NK-92 (cell line): ENCODE data around the gene MID2.
"Not testable (repeated sequence)": the region's sequence is repeated elsewhere in the genome, so short reads cannot be mapped to it uniquely, and the experiment has no call there.

Experiments used
- DNase-seq: peaks from one replicate; lab custom pipeline; 2025; ENCODE audit not compliant: unreplicated experiment; lab: John Stamatoyannopoulos, UW

The MID2 gene

DNA sequence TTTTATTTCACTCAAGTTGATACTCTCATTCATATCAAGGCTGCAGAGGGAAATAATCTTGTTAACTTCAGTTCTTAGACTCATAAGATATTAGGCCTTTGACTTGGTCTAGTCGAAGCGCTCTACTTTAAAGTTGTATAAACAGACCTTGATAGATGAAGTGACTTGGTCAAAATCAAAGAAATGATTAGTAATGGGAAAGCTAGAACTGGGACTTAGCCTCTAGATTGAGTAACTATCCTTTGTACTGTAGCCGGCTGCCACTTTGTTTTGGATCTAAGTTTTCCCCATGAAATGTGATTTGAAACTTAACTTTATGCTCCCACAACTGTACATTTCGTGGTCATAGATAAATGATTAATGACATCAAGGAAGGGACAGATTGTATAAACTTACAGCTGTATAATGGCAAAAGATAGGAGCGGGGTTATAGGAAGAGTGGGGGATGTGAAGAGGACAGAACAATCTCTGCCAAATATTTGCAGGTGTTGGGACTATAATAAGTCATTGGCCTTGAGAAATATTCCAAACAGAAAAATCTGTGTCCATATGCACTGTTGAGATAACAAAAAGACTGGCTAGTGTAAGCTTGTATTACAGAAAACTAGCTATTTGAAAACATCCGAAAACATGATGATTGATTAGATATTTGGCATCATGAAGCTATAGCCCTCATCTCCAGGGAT is 17.2 kb downstream of the MID2 start:
- no peak for DNase-seq

DNA sequence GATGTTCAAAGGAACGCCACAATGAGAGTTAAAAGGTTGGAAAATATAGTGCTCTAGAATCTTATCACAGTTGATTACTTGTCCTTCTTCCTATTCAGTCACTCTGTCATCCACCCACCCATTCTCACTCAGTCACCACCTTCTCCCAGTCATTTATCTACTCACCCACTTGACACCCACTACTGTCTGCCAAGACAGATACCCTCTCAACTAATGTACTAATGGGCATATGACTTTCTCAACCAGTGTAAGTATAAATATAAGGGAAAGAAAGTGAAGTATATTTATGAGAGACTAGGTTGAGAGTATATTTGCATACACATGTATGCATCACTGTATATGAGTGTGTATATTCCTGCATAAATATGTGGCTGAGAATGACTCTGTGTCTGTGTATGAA is 20.0 kb downstream of the MID2 start:
- no peak for DNase-seq

DNA sequence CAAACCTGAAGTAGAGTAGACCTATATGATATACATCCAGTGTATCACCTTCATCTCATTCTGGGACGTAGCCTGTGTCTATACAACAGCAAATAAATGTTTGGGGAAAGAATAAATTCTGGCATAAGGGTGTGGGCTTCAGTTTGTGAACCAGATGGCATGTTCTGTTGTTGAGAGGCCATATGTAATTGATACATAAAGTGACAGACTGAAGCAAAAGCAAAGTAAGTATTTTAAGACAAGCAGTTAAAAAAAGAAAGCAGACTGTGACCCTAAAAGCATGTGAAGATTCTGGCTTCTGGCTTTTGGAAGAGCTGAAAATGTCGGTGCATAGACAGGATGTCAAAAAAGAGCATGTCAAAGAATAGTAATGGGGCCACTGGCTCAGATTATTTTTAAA is 22.9 kb downstream of the MID2 start:
- no peak for DNase-seq

DNA sequence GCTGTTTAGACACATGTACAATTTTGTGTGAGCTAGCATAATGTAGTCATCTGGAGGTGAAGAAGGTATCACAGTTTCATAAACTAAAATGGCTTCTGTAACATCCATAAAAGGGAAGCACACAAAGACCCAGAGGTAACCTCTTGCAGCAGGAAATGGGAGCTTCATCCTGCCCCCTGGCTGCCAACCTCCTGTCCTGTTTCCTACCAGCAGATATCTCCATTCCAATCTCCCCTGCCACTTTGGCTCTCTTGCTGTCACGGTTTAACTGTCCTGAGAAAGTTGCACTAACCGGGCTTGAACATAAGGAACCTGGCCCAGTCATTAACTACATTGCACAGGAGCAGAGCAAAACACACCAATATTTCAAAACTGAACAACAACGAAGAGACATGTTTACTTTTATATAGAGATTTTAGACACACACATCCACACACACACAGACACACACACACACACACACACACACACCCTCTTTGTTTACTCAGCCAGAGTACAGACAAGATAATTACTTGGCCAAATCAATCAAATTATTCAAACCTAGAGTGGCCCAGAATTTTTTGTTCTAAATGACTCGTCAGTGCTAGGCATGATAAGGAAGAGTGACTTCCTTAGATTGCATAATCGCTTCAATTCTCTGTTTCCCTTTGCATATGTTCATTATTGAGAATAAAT is 24.2 kb downstream of the MID2 start:
- no peak for DNase-seq

DNA sequence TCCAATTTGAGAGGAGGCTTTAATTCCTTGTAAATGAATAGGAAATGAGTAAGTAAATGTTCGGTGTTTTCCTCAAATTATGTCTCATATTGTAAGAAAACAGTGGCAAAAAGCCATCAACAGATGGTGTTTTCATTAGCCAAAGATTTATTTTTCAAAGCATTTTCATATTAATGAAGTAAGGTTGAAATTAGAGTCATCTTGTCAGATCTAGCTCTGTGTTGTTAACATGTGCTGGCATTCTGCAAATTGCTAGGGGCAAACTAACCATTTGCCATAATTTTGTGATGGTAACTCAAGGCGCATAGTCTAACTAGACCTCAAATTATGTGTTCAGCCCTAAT is 24.7 kb downstream of the MID2 start:
- DNase-seq: no peak

DNA sequence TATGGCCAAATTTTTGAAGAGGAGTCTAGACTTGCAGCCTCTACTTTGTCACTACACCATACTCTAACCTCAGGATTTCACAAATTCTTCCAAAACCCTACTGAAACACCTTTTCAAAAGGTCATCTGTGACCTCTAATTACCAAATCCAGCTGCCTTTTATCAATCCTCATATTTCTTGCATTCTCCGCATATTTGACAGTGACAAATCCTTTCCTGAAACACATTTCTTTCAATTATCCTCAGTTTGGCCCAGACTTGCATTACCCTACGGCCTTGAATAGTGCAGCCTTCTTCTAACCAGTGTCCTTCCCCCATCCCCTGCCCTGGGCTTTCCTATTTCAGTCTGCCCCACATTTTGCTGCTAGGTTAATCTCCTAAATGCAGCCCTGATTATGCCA is 25.5 kb downstream of the MID2 start:
- DNase-seq: no peak

DNA sequence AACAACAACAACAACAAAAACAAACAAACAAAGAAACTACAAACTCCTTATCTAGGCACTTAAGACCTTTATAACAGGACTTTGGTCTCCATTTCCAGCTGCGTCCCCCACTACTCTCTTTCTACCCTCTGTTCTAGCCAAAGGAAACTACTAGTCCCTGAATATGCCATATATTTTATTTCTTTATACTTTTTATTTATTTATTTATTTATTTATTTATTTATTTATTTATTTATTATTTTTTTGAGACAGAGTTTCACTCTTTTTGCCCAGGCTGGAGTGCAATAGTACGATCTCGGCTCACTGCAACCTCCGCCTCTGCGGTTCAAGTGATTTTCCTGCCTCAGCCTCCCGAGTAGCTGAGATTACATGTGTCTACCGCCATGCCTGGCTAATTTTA is 26.0 kb downstream of the MID2 start:
- not testable (repeated sequence) for DNase-seq

DNA sequence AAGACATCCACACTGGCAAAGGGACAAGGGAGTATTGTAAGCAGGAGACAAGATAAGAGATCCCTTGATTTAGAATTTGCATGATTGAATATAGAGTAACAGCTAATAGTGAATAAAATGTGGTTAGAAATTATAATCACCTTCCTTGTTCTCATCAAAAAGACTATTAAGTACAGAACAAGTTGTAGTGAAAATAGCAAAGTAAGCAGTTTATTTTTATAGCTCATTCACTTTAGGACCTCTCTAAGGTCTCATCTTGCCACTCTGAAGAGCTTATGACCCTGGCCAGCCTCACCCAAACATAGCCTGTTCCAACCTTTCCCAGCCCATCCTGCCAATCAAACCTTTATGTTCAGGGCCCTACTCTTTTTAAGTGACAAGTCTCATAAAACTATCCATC is 30.6 kb downstream of the MID2 start:
- DNase-seq: no peak

DNA sequence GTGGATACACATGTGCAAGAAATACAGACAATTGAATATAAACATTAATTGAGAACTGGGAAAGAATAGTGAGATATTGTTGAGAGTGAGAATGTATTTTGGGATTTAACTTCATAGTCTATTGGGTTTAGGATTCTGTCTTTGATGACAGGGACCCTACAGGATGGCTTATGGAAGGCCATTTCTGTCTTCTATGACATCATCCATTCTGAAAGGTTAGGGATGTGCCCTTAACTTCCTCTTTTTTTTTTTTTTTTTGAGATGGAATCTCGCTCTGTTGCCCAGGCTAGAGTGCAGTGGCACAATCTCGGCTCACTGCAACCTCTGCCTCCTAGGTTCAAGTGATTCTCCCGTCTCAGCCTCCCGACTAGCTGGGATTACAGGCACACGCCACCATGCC is 31.4 kb downstream of the MID2 start:
- not testable (repeated sequence) for DNase-seq

DNA sequence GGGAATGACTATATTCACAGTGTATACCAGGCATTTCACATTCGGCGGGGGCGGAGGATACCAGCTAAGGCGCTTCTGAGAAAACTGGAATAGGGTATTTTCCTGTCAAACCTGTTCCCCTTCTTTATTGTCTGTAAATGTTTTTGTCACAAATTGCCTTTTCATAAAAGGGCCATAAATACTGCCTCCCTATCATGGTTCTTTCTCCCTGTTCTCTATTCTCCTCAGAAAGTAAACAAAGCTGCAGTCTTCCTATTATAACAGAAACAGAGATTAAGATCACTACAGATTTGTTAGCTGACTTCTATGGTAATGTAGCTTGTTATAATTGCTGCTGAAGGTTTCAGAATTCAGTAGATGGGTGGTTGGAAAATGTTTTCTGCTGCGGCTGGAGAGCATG is 32.2 kb downstream of the MID2 start:
- DNase-seq: no peak

DNA sequence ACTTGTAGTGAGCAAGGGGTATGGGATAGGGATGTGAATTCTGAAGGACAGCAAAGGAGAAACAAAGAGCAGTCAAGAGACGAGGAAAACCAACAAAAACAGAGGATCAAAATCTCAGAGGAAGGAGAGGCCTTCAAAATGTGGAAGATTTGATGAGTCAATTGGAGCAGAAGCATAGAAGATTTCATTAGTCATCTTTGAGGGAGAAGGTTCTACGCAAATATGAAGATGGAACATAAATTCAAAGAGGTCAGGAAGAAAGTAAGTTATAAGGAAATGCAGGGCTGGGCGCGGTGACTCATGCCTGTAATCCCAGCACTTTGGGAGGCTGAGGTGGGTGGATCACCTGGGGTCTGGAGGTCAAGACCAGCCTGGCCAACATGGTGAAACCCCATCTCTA is 35.4 kb downstream of the MID2 start:
- DNase-seq: no peak

DNA sequence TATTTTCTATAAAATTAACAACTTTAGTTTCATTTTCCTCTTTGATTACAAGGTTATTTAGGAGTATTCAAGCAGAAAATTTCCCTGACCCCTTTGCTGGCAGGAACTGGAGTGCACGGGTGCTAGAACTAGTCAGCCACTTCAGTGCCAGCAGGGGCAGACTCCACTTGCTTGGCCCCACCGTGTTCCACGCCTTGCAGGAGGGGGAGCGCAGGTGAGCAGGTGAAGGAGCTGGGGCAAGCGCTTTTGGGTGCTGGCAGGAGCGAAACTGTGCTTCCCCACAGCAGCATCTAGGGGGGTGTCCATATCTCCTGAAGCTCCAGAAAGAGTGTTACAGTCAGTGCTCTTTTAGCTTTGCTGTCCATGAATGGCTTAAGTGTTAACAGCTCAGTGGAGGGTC is 45.5 kb downstream of the MID2 start:
- no peak for DNase-seq

DNA sequence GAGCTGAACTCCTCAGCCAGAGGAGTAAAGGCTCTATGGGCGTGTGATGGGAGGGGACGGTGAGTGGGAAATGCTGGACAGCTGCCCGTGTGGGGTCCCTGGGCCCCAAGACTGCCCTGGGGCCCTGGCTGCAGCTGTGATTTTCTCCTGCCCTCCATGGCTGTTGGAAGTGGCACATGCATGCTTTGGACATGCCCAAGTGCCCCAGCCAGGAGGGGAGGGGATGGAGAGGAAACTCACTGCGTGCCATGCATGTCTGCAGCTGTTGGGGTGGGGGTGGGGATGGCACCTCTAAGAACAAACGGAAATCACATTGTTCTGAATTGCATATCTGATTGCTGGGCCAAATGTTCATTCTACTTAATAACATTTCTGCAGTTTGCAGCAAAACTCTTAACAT is 52.4 kb downstream of the MID2 start:
- no peak for DNase-seq

DNA sequence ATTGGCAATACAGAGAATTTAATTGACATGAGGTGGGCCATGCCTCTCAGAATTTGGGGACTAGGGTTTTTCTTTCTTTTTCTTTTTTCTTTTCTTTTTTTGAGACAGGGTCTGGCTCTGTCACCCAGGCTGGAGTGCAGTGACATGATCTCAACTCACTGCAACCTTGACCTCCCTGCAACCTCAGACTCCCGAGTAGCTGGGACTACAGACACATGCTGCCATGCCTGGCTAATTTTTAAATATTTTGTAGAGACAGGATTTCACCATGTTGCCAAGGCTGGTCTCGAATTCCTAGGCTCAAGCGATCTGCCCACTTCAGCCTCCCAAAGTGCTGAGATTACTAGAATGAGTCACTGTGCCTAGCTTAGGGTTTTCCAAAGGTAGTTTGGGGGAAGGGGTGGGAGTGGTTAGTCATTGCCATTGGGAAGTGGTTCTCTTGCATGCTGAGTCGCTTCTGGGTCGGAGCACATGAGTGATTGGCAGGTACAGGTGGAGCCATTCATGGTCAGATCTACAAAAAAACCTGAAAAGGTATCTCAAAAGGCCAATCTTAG is 54.5 kb downstream of the MID2 start:
- DNase-seq: no peak

DNA sequence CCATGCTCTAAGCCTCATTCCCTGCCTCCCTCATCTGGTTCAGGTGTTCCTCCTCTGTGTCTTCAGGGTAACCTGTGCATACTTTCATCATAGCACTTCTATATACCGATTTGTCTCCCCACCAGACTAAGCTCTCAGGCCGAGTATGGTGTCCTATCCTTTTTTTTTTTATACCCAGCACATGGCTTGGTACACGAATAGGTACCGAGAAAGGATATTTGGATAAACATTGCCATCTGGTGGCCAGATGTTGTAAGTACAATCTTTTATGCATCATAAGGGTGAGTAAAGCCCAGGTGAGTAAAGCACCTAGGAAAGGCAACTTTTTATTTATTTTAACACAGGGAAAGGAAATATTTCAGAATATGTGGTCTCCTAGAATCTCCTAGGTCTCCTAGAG is 68.4 kb downstream of the MID2 start:
- DNase-seq: no peak

DNA sequence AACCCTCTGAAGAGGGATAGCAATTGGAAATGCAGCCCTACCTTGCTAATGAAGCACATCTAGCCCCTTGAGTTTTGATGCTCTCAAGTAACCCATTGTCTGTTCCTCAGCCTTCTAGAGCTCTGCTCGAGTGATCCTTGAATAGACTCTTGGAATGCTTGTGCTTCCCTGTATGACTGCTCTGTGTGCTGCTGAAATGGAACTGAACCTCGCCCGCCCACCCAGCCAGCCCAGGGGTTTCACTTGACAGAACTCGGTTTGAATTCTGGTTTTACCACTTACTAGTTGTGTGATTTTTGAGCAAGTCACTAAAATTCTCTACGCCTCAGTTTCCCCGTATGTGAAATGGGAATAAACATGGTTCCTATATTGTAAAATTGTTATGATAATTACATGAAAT is 77.1 kb downstream of the MID2 start:
- DNase-seq: no peak

DNA sequence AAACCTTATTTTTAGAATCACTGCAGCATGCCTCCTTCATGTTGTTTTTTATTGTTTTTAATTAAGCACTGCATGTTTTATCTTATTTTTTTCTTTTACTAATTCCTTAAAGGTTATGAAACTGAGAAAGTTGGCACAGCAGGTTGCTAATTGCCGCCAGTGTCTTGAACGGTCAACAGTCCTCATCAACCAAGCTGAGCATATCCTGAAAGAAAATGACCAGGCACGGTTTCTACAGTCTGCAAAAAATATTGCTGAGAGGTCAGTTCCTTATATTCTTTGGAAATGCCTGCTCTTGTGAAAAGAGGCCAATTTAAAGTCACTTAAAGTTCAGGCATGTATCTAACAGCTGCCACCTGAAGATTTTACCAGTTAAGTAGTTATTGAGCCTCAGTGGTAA is 79.7 kb downstream of the MID2 start:
- DNase-seq: no peak

DNA sequence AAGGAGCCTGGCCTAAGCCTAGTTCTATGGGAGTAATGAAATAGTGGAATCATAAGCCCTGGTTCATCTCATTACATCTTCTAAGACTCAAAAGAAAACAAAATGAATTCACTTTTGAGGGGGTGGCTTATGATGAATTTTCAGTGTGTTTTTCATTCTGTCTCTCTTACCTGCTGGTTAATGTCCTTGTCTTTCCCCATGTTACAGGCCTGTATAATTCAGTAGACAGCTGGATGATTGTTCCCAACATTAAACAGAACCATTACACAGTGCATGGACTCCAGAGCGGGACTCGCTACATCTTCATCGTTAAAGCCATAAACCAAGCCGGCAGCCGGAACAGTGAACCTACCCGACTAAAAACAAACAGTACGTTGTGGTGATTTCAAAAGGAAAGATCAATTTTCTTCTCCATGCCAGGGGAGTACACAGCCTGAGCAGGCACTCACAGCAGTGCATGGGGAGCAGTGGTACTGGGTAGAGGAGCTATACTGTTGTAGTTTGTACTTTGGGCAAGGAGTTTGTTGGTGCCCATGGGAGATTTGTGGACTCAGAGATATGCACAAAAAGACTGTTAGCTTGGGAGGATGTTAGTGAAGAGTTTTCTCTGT is 98.6 kb downstream of the MID2 start:
- DNase-seq: no peak

DNA sequence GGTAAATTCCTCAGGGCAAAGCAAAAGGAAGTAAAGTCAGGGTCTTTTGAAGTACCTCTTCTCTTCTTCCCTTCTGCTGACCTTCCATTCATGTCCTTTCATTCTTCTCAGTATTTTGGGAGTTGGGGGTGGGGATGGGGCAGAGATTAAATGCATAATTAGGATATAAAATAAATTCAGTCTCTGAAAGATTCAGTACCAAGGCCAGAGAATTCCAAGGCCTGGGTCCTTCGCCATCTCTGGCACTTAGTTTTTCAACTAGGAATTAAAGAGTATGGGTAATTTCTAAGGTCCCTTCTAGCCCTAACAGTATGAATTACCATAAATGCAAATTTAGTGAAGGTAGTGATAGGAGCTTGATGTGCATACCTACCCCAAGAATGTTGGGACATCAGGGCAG is 108.6 kb downstream of the MID2 start:
- no peak for DNase-seq

DNA sequence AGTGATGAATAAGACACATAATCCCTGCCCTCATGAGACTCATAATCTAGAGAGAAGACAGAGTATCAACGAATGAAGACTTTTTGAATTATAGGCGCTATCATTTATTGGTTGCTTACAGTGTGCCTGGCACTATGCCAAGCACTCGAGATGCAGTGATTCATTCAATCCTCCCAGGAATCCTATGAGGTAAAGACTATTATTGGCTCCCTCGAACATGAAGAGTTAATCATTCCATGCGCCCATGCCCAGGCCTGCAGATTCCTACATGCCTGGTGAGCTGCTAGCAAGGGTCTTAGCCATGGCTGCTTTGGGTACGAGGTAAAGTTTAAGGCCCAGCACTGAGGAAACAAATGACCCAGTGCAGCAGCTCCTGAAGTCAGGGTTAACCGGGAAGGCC is 109.5 kb downstream of the MID2 start:
- no peak for DNase-seq

DNA sequence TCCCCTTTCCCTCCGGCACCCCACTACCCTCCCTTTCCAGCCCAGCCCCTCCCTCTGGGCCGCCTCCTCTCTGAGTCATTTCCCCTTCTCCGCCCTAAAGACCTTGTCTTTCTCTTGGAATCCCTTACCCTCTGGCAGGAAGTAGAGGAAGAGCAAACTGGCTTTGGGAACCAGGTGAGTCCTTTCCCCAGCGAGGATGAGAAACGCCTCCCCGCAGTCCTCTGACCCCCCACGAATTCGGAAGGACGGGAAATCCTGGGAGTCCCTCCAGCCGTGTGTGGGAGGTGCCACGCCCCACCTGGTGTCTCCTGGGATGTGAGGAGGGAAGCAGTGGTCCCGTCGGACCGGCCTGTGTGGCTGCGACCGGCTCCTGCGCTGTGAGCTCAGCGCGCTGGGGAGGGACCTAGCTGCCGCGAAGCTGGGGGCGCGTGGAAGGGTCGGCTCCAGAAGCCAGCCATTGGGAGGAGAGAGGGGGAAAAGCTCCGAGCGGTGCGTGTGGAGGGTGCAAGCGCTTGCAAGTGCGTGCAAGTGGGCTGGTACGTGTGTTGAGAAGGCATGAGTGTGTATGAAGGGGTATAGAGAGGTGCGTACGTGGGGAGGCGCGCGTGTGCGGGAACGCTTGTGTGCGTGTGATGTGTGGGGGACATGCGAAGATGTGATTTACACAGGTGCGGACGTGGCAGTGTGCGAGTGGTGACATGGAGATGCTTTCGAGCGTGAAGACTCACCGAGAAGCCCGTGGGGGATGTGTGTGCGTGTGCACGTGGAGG is 110.2 kb downstream of the MID2 start:
- no peak for DNase-seq

DNA sequence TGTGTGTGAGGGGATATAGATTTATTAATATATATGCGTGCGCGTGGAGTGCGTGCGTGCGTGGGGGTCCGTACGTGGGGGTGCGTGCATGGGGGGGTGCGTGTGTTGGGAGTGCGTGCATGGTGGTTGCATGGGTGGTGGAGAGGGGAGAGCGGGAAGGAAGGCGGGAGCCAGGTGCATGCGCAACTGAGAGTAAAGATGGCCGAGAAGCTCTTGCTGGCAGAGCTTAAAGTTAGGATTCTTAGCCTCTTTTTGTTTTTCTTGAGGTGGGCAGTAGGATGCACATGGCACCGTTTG is 110.7 kb downstream of the MID2 start:
- DNase-seq: no peak
